SHP77 (cell line): Measurements from ENCODE around the gene NIPAL3.
"Not testable (repeated sequence)": the region's sequence is repeated elsewhere in the genome, so short reads cannot be mapped to it uniquely, and the experiment has no call there.

ENCODE experiments used
- DNase-seq, 2 experiments: peaks; one replicate each; lab custom pipeline; 2025; lab: John Stamatoyannopoulos, UW

The NIPAL3 gene

GRCh38 chr1:24517898-24518297 is 102.3 kb downstream of the NIPAL3 start:
- DNase-seq, result no peak

- DNase-seq, result not testable (repeated sequence)
These were observed 104.7 kb downstream of the NIPAL3 start for GRCh38 chr1:24520282-24520681.
